ENCODE data around the gene CCDC106.

The CCDC106 gene

GRCh38 chr19:55678121-55678671 is 30.2 kb downstream of the CCDC106 start:
- no peak for DNase-seq (ENCODE audit: extremely low spot score)
- TF ChIP-seq ZNF384 (IDR thresholded peaks at IDR 0.05) (no peak), NFRKB (IDR thresholded peaks at IDR 0.05) (no peak)
- CTCF ChIA-PET: no interaction called here
- POLR2A ChIA-PET: no interaction called here

- no peak for DNase-seq (ENCODE audit: extremely low spot score)
- CTCF ChIA-PET: no interaction called here
- TF ChIP-seq PKNOX1 (IDR thresholded peaks at IDR 0.05): no peak
- no peak for TF ChIP-seq FOXA1 (IDR thresholded peaks at IDR 0.05)
- no peak for TF ChIP-seq ARNT (IDR thresholded peaks at IDR 0.05)
- TF ChIP-seq ELF4 (IDR thresholded peaks at IDR 0.05): no peak
- TF ChIP-seq L3MBTL2 (conservative IDR thresholded peaks at IDR 0.05): no peak
- TF ChIP-seq BHLHE40 (IDR thresholded peaks at IDR 0.05; ENCODE audit: borderline replicate concordance): no peak
- no peak for TF ChIP-seq ZNF384 (IDR thresholded peaks at IDR 0.05)
- TF ChIP-seq FOXM1 (IDR thresholded peaks at IDR 0.05; ENCODE audit: borderline replicate concordance): no peak
- TF ChIP-seq FOXK2 (IDR thresholded peaks at IDR 0.05): no peak
- no peak for TF ChIP-seq CTBP1 (IDR thresholded peaks at IDR 0.05; ENCODE audit: borderline replicate concordance)
- TF ChIP-seq HDGF (IDR thresholded peaks at IDR 0.05; ENCODE audit: borderline replicate concordance): no peak
- no peak for TF ChIP-seq LEF1 (IDR thresholded peaks at IDR 0.05; ENCODE audit: borderline replicate concordance)
- no peak for TF ChIP-seq TARDBP (IDR thresholded peaks at IDR 0.05)
- no peak for TF ChIP-seq SP1 (IDR thresholded peaks at IDR 0.05)
- TF ChIP-seq SUZ12 (IDR thresholded peaks at IDR 0.05): no peak
- TF ChIP-seq NFRKB (IDR thresholded peaks at IDR 0.05): no peak
- POLR2A ChIA-PET: no interaction called here
These were observed 31.6 kb downstream of the CCDC106 start for GRCh38 chr19:55679343-55680257.

GRCh38 chr19:55680339-55681130 is 32.5 kb downstream of the CCDC106 start:
- ChIA-PET CTCF (no interaction called here), POLR2A (no interaction called here)
- no peak for DNase-seq (ENCODE audit: extremely low spot score)
- TF ChIP-seq LEF1 (IDR thresholded peaks at IDR 0.05; ENCODE audit: borderline replicate concordance) (no peak), SP1 (IDR thresholded peaks at IDR 0.05) (no peak), FOXA1 (IDR thresholded peaks at IDR 0.05) (no peak), BHLHE40 (IDR thresholded peaks at IDR 0.05; ENCODE audit: borderline replicate concordance) (no peak), HDGF (IDR thresholded peaks at IDR 0.05; ENCODE audit: borderline replicate concordance) (no peak), ELF4 (IDR thresholded peaks at IDR 0.05) (no peak), ZNF384 (IDR thresholded peaks at IDR 0.05) (no peak), SUZ12 (IDR thresholded peaks at IDR 0.05) (no peak), FOXK2 (IDR thresholded peaks at IDR 0.05) (no peak), ARNT (IDR thresholded peaks at IDR 0.05) (no peak), TARDBP (IDR thresholded peaks at IDR 0.05) (no peak), NFRKB (IDR thresholded peaks at IDR 0.05) (no peak), CTBP1 (IDR thresholded peaks at IDR 0.05; ENCODE audit: borderline replicate concordance) (no peak), FOXM1 (IDR thresholded peaks at IDR 0.05; ENCODE audit: borderline replicate concordance) (no peak), L3MBTL2 (conservative IDR thresholded peaks at IDR 0.05) (no peak), PKNOX1 (IDR thresholded peaks at IDR 0.05) (no peak)

- TF ChIP-seq ELF4 (IDR thresholded peaks at IDR 0.05) (no peak), LEF1 (IDR thresholded peaks at IDR 0.05; ENCODE audit: borderline replicate concordance) (no peak), FOXA1 (IDR thresholded peaks at IDR 0.05) (no peak), SUZ12 (IDR thresholded peaks at IDR 0.05) (no peak), ARNT (IDR thresholded peaks at IDR 0.05) (no peak), NFRKB (IDR thresholded peaks at IDR 0.05) (no peak), PKNOX1 (IDR thresholded peaks at IDR 0.05) (no peak), FOXK2 (IDR thresholded peaks at IDR 0.05) (no peak), FOXM1 (IDR thresholded peaks at IDR 0.05; ENCODE audit: borderline replicate concordance) (no peak)
- no peak for DNase-seq (ENCODE audit: extremely low spot score)
- ChIA-PET POLR2A (no interaction called here), CTCF (no interaction called here)
These were observed 33.4 kb downstream of the CCDC106 start for GRCh38 chr19:55681131-55682092.

All from HEK293T (cell line).